ENCODE results near the gene JMJD8.
"Not testable (repeated sequence)": the region's sequence is repeated elsewhere in the genome, so short reads cannot be mapped to it uniquely, and the experiment has no call there.

Gene JMJD8

DNA sequence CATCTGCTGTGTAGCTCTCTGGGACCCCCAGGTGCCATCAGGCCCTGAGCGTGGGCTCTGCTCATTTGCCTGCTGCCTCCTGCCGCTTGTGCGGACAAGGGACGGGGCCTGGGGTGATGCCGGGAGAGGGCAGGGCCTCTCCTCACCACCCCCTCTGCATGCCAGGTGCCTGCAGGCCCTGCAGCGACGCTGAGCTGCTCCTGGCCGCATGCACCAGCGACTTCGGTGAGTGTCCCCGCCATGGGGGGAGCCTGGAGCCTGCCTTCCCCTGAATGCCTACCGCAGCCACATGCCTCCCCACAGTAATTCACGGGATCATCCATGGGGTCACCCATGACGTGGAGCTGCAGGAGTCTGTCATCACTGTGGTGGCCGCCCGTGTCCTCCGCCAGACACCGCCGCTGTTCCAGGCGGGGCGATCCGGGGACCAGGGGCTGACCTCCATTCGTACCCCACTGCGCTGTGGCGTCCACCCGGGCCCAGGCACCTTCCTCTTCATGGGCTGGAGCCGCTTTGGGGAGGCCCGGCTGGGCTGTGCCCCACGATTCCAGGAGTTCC is 32.7 kb upstream of the JMJD8 start:
- ATAC-seq, result no peak
- no peaks in the 10 kb centered on the region for H3K9me3 Mint-ChIP-seq

DNA sequence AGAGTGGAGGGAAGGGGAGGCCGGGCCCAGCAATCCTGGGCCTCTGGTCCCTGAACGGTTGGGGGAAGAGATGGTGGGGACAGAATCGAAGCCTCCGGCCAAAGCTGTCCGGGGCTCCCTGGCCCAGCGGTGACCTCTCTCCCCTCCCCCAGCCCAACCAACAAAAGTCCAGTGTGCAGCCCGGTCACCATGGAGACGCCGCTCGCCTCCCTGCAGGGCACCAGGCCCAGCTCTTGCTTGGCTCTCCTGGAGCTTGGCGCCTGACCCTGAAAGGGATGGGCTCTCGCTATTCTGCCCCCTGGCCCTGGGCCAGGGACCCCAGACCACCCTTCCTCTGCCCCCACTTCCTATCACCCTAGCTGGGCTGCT is 32.0 kb upstream of the JMJD8 start:
- Mint-ChIP-seq H3K27me3 (peaks cover 25% of the 10 kb centered on the region), H3K36me3 (no peaks in the 10 kb centered on the region), H3K27ac (no peak overlapping the region), H3K4me3 (peak overlapping the region; percentile 54), H3K9me3 (no peaks in the 10 kb centered on the region), H3K4me1 (peaks cover 35% of the 10 kb centered on the region)
- no peak for ATAC-seq

More for the DNA sequence above, 32.7 kb upstream of the JMJD8 start:
- no peak overlapping the region for H3K27ac Mint-ChIP-seq
- peak overlapping the region; percentile 54 for H3K4me3 Mint-ChIP-seq
- peaks cover 20% of the 10 kb centered on the region for H3K27me3 Mint-ChIP-seq
- H3K4me1 Mint-ChIP-seq, result peaks cover 36% of the 10 kb centered on the region
- no peaks in the 10 kb centered on the region for H3K36me3 Mint-ChIP-seq

DNA sequence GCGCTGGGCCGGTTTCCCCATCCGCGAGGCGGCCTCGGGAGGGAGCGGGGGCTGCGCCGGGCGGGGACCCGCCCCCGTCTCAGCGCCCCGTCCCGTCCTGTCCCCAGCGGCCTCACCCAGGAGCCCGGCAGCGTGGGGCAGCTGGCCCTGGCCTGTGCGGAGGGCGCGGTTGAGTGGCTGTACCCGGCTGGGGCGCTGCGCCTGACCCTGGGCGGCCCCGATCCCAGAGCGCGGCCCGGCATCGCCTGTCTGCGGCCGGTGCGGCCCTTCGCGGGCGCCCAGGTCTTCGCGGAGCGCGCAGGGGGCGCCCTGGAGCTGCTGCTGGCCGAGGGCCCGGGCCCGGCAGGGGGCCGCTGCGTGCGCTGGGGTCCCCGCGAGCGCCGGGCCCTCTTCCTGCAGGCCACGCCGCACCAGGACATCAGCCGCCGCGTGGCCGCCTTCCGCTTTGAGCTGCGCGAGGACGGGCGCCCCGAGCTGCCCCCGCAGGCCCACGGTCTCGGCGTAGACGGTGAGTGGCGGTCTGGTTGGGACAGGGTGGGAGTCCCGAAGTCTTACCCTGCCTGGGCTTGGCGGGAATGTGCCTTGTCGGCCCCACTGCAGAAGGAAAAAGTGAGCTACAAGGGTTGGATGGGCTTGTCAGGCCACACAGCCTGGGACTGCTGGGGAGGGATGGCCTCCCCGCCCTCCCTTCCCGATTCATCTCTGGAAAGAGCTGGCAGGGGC is 31.5 kb upstream of the JMJD8 start:
- no peaks in the 10 kb centered on the region for H3K9me3 Mint-ChIP-seq
- H3K4me3 Mint-ChIP-seq, result no peak overlapping the region
- no peaks in the 10 kb centered on the region for H3K36me3 Mint-ChIP-seq
- H3K27me3 Mint-ChIP-seq, result peaks cover 30% of the 10 kb centered on the region
- peaks cover 34% of the 10 kb centered on the region for H3K4me1 Mint-ChIP-seq
- H3K27ac Mint-ChIP-seq, result no peak overlapping the region
- peak; percentile 22 for ATAC-seq

DNA sequence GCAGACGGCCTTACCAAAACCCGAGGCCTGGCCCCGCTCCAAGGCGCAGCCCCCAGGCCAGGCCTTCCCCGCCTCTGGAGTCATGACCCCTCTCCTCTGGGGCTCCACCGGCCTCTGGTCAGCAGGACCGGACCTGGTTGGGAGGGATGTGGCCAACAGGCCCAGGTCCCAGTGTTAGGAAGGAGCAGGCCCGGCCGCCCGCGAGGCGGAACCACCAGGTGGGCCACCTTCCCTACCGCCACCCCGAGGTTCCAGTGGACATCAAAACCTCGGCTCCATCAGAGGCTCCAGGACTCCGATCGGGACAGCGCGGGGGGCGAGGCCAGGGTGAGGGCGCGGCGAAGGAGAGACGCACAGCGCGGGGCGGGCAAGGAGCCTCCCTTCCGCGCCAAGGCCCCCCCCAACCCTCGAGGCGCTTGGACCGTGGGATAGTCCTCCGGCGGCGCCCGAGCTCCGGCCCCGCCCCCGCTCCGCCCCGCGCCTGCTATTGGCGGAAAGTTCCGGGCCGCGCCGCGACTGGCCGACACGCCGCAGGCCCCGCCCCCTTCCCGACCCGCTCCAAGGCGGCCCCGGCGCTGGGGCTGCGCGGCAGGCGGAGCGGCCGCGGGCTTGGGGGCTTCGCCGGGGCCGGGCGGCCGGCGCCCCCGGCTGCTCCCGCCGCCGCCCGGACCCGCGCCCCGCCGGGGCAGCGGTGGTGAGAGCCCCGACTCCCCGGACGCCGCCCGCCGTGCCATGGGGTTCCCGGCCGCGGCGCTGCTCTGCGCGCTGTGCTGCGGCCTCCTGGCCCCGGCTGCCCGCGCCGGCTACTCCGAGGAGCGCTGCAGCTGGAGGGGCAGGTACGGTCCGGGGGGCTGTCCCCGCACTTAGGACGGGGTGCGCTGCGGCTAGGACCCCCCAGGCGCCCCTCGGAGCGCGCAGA is 30.7 kb upstream of the JMJD8 start, which contains the start of gene METRN:
METRN (plus strand) TSS at position 561 of the 919 bp plus-strand sequence; CDS start at position 733, 172 bp downstream.
- H3K27ac Mint-ChIP-seq, result no peak within 1 kb of the TSS
- H3K36me3 Mint-ChIP-seq, result no peaks in the 10 kb centered on the region
- peak; percentile 93 for ATAC-seq
- peaks cover 38% of the 10 kb centered on the region for H3K27me3 Mint-ChIP-seq
- peak within 1 kb of the TSS; percentile 39 for H3K4me3 Mint-ChIP-seq
- H3K9me3 Mint-ChIP-seq, result no peaks in the 10 kb centered on the region
- peaks cover 26% of the 10 kb centered on the region for H3K4me1 Mint-ChIP-seq

DNA sequence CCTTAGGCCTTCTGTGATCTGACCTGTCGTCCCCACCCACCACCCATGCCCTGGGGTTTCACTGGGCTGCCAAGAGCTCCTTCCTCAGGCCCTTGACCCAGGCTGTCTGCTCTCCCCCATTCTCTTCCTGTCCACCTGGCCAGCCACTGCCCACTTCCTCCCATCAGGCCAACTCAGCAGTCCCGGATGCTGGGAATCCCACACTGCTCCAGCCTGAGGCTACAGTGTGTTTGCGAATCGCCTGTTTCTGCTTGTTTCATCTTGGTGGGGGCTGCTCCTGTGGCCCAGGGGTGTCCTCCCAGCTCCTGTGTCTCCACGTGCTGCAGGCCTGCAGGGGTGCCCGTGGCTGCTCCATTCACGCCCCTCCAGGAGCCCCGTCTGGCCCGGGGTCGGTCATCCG is 29.9 kb upstream of the JMJD8 start:
- H3K27ac Mint-ChIP-seq, result no peak overlapping the region
- no peak for ATAC-seq

DNA sequence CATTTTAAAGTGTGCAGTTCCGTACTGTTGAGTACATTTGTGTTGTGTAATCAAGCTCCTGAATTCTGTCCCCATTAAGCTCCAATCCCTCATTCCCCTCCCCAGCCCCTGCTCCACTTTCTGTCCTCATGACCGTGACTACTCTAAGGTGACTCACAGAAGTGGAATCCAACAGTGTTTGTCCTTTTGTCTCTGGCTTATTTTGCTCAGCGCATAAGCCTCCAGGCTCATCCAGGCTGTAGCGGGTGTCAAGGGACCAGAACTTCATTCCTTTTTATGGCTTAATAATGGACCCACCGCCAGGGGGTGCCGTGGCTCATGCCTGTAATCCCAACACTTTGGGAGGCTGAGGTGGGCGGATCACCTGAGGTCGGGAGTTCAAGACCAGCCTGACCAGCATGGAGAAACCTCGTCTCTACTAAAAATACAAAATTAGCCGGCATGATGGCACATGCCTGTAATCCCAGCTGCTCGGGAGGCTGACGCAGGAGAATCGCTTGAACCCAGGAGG is 28.7 kb upstream of the JMJD8 start:
- not testable (repeated sequence) for H3K9me3 Mint-ChIP-seq, H3K27ac Mint-ChIP-seq, H3K36me3 Mint-ChIP-seq, H3K4me3 Mint-ChIP-seq, ATAC-seq
- peaks cover 16% of the 10 kb centered on the region for H3K4me1 Mint-ChIP-seq
- H3K27me3 Mint-ChIP-seq, result peaks cover 58% of the 10 kb centered on the region

More for the DNA sequence above, 29.9 kb upstream of the JMJD8 start:
- Mint-ChIP-seq H3K4me1 (peaks cover 19% of the 10 kb centered on the region), H3K4me3 (no peak overlapping the region), H3K36me3 (no peaks in the 10 kb centered on the region), H3K27me3 (peaks cover 46% of the 10 kb centered on the region), H3K9me3 (no peaks in the 10 kb centered on the region)

DNA sequence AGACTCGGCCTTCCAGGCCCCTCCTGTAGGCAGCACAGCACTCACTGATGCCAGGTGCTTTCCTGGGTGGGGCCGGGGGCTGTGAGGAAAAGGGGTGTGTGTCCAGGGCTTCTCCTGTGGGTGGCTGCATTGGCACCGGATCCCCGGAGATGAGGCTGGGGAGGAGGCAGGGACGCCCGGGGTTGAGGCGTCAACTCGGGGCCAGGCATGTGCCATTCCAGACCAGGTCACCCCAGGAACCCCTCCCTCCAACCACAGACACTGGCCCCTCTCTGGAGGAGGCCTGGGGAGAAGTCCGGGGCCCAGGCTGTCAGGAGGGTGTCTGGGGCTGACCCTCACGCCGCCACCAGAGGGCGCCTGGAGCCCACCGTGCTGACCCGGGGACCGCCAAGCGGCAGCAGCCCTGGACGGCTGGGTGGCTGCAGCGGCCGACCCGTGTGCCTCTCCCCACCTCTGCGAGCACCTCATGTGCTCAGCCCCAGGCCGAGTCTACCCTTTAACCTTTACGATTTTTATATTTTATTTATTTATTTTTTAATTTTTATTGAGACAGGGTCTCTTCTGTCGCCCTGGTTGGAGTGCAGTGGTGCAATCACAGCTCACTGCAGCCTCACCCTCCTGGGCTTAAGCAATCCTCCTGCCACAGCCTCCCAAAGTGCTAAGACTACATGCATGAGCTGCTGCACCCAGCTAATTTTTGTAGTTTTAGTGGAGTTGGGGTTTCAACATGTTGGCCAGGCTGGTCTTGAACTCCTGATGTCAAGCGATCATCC is 27.6 kb upstream of the JMJD8 start:
- H3K4me1 Mint-ChIP-seq, result peaks cover 16% of the 10 kb centered on the region
- H3K27me3 Mint-ChIP-seq, result peaks cover 68% of the 10 kb centered on the region
- H3K36me3 Mint-ChIP-seq, result no peaks in the 10 kb centered on the region
- no peak overlapping the region for H3K4me3 Mint-ChIP-seq
- H3K27ac Mint-ChIP-seq, result no peak overlapping the region
- no peaks in the 10 kb centered on the region for H3K9me3 Mint-ChIP-seq
- ATAC-seq, result peak; percentile 72

DNA sequence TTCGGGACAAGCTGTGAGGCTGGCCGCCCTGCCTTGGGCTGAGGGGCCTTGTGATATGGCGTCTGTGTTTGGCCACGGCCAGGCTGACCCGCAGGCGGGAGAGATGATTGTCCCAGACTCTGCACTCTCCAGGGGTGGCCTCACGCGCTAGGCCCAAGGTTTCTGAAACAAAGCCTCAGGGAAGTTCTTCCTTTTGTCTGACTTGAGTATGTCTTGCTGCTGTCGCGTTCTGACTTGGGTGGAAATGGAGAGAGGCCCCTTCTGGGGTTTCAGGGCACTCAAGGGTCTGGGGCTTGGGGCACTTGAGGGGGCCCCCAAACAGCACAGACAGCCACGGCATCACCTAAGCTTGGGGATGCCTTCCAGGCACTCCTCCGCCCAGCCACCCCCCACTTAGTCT is 26.9 kb upstream of the JMJD8 start:
- Mint-ChIP-seq H3K36me3 (no peaks in the 10 kb centered on the region), H3K9me3 (no peaks in the 10 kb centered on the region), H3K4me1 (peaks cover 16% of the 10 kb centered on the region), H3K27me3 (peaks cover 68% of the 10 kb centered on the region), H3K27ac (no peak overlapping the region), H3K4me3 (no peak overlapping the region)
- ATAC-seq, result no peak

DNA sequence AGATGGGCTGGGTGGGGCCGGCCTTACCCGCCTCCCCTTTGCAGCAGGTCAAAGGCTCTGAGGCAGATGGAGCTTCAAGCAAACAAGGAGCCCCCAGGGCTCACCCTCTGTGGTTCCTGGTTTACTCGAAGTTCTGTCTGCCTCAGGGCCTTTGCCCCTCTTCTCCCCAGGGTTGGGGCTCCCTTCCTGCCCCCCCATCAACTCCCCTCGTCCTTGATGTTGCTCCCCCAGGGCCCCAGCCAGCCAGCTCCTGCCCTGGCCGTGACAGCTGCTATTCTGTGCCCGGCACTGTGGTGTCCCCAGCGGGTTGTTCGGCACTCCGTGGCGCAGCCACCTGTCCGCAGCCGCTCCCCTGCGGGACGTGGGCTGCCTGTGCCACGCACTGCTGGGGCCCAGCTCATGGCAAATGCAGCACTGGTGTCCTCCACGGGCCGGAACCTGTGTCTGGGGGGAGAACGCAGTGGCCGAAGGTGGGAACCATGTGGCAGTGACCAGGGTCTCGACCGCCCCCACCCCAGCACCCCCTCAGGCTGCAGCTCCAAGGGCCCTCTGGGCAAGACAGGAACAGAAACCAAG is 26.5 kb upstream of the JMJD8 start:
- Mint-ChIP-seq H3K9me3 (no peaks in the 10 kb centered on the region), H3K27me3 (peaks cover 68% of the 10 kb centered on the region), H3K27ac (no peak overlapping the region), H3K4me1 (peaks cover 14% of the 10 kb centered on the region), H3K36me3 (no peaks in the 10 kb centered on the region), H3K4me3 (no peak overlapping the region)
- ATAC-seq, result no peak

DNA sequence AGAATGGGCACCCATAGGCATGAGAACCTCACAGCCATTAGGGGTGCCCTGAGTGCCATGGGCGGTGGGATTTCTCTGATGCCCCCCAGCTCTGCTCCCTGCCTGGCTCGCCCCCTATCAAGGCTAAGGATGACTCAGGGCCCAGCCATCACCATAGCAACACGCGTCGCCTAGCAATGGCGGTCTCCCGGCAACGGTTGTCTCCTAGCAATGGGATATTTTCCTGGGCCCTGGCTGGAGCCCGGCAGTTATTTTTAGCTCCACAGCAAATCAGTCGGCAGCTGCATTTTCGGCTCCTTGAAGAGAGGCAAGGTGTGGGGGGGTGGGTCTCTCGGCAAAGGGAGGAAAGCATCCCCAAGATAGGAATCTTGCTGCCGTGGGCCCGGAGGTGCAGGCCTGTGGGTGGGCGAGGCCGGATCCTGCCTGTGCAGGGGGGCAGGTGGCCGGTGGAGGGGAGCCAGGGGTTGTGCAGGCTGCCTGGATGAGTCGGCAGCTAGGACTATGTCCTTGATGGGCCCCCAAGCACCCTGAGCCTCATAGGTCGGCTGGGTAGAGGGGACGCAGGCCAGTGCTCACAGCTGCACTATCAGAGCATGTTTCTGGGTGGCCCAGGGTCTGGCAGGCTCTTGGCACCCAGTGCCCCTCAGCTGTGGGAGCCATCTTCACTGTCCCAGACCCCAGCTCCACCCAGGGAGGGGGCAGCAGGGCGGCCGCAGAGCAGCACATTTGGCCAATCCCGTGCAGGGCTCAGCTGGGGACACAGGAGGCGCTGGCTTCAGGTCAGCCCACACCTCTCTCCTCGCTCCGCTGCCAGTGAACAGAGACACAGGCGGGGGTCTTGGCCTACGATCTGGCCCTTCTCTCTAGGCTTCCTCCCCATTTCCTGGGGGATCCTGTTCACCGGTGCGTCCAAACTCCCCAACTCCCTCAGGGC is 25.7 kb upstream of the JMJD8 start:
- Mint-ChIP-seq H3K27ac (no peak overlapping the region), H3K4me1 (peaks cover 14% of the 10 kb centered on the region), H3K9me3 (no peaks in the 10 kb centered on the region), H3K36me3 (no peaks in the 10 kb centered on the region), H3K27me3 (peaks cover 68% of the 10 kb centered on the region), H3K4me3 (no peak overlapping the region)
- no peak for ATAC-seq

DNA sequence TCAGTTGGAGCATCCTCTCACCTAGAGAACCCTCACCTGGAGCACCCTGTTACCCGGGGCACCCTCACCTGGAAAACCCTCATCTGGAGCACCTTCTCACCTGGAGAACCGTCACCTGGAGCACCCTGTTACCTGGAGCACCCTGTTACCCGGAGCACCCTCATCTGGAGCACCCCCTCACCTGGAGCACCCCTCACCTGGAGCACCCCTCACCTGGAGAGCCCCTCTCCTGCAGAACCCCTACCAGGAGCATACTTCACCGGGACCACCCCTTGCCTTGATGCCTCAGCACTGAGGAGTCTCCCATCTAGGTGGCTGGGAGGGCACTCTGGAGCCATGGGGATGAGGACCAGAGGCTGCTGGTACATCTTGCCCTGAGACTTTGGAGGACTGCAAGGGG is 24.8 kb upstream of the JMJD8 start:
- Mint-ChIP-seq H3K9me3 (no peaks in the 10 kb centered on the region), H3K27me3 (peaks cover 70% of the 10 kb centered on the region), H3K36me3 (no peaks in the 10 kb centered on the region), H3K4me3 (no peak overlapping the region), H3K4me1 (peaks cover 7% of the 10 kb centered on the region), H3K27ac (no peak overlapping the region)
- ATAC-seq, result no peak

DNA sequence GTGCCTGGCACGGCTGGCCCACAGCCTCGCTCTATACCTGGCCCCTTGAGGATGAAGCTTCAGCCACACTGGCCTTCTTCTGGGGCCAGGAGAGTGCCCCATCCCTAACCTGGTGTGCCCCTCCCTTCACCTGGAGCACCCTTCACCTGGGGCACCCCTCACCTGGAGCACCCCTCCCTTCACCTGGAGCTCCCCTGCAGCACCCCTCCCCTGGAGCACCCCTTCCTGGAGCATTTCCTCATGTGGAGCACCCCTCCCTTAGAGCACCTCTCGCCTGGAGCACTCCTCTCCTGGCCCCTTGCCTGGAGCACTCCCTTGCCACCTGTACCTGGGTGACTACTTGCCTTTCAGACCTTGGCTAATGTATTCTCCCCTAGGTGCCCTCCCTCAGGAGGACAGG is 23.9 kb upstream of the JMJD8 start:
- no peaks in the 10 kb centered on the region for H3K9me3 Mint-ChIP-seq
- peaks cover 76% of the 10 kb centered on the region for H3K27me3 Mint-ChIP-seq
- no peak overlapping the region for H3K27ac Mint-ChIP-seq
- H3K4me3 Mint-ChIP-seq, result no peak overlapping the region
- ATAC-seq, result no peak
- H3K4me1 Mint-ChIP-seq, result peaks cover 6% of the 10 kb centered on the region
- H3K36me3 Mint-ChIP-seq, result no peaks in the 10 kb centered on the region

DNA sequence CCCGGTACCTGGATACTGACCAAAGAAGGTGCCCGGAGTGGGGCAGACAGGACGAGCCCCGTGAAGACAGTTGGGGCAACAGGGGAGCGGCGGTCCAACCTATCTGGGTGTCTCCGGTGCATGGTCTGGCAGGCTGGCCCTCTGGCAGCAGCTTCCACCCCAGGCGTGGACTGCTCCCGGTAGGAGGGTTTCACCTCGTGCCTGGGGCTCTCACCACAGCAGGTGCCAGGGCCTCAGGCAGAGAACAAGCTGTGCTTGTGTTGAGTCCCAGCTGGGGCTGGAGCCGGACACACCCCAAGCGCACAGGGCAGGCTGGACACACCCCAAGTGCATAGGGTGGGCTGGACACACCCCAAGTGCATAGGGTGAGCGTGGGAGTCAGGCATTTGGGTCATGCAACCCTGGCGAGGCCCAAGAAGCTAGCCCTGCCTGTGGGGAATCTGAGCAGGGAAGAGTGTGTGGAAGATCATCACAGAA is 23.0 kb upstream of the JMJD8 start:
- Mint-ChIP-seq H3K4me1 (peaks cover 10% of the 10 kb centered on the region), H3K4me3 (no peak overlapping the region), H3K27ac (no peak overlapping the region), H3K36me3 (no peaks in the 10 kb centered on the region), H3K9me3 (no peaks in the 10 kb centered on the region), H3K27me3 (peaks cover 85% of the 10 kb centered on the region)
- ATAC-seq, result no peak
